Fibroblast of skin of scalp (primary cell): ENCODE results near the gene TNFSF8.

Experiments
- DNase-seq: peaks from one replicate; pipeline ENCODE4 v3.0.0-alpha.2; 2013

TNFSF8 gene

DNA sequence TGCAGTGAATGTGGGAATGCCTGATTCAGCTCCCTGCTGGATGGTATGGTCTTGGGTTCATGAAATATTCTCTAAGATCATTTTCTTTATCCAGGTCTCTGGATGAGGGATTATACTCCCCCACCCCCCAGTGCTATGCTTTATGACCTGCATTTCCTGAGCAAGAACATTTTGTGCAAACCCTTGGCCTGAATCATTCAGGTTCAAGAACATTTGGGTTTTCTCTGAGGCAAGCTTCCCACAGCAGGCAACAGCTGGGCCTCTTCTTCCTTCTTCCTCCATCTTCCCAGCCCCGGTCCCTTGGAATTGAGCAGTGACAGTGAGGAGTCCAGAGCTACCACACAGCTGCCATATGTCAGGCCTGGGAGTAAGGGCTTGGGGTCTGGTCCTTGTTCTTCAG is 65.9 kb downstream of the TNFSF8 start:
- DNase-seq, result no peak

GRCh38 chr9:114861922-114862605 is 68.3 kb downstream of the TNFSF8 start:
- DNase-seq, result no peak

DNA sequence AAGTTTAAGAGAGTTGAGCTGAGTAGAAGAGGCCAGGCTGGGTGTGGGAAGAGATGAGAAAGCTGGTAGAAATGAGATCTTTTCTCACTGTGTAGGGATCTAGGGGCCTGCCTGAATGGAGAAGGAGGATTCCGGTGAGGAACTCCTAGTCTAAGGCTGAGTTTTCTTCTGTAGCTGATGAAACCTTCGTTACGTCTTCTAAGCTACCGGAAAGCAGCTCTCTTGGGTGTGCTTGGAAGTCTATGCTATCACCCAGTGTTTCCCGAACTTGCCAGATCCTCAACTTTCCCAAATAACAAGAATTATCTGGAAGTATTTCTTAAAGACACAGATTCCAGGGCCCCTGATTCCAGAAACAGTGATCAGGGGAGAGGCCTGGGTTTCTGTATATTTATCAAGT is 69.1 kb downstream of the TNFSF8 start:
- no peak for DNase-seq

- DNase-seq, result no peak
Measured at GRCh38 chr9:114860187-114860586, 70.2 kb downstream of the TNFSF8 start.

DNA sequence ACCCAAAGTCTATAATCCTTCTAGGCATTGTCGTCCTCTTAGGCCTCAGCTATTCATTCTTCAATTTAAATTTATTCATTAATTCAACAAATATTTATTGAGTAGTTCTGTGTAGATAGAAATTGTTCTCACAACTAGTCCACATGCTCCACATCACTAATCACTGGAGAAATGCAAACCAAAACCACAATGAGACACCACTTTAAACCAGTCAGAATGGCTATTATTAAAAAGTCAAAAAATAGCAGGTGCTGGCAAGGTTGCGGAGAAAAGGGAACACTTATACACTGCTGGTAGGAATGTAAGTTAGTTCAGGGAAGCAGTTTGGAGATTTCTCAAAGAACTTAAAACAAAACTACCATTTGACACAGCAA is 73.5 kb downstream of the TNFSF8 start:
- peak; percentile 61 for DNase-seq

- peak; percentile 96 for DNase-seq
Measured at GRCh38 chr9:114856215-114856941, 74.0 kb downstream of the TNFSF8 start.

- peak; percentile 41 for DNase-seq
Measured at GRCh38 chr9:114855488-114855887, 74.9 kb downstream of the TNFSF8 start.

- DNase-seq, result no peak
Measured at GRCh38 chr9:114854736-114855355, 75.5 kb downstream of the TNFSF8 start.

DNA sequence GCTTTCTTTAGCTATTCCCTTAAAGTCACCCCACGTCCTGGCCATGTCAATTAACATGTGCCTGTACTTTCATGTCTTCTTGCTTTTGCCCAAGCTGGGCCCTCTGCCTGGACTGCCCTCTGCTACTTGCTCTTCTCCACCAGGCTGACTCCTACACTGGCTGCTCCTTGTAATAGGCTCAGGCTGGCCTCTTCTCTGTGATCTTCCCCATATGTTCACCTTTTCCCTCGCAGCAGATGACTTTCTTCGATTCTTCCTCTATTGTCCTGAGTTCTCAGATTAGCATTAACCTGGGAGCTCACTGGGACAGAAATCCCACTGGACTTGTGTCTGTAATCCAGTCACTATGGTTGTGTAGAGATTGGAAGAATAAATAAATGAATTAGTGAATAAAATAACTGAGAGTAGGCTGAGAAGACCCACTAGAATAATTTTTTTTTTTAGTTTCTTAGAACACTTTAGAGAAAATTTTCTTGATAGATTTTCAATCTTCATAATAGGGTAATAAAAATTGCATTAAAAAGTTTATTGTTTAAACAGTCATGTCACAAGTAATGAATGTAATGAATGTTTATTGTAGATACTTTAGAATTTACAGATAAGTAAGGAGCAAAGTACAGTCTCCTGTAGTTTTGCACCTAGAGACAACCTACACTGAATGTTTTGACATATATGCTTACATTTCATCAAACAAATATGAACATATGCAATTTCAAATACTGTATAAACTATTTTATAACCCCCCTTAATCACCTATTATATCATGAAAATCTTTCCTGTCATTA is 77.1 kb downstream of the TNFSF8 start:
- DNase-seq, result no peak

DNA sequence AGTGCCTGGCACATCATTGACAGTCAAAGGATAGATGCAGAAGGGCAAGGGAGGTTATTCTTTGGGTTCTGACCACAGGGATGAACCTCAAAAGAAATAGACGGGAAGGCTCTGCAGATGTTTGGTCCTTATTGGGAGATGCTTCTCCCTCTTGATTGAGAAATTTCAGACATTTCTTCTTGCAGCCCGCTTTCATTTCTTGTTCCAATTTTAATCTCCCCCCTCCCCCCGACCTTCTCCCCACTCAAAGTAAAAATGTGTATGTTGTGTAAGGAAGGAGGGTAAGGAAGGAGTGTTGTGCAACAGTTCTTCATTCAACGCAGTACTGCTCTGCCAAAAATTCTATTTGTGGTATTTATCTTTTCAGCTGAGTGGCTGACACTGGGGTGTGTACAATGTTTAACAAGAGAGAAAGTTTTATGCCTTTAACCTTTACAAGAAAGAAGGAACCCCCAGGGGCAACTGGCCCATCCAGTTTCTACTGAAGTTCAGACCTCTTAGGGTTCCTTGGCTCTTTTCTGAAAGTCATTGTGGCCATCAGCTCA is 78.3 kb downstream of the TNFSF8 start:
- peak; percentile 93 for DNase-seq

GRCh38 chr9:114851306-114851705 is 79.1 kb downstream of the TNFSF8 start:
- no peak for DNase-seq
